Gastroesophageal sphincter (tissue), 4 donors: Measurements from ENCODE around the gene GPATCH4. TPM values are rescaled to one million over a fixed set of nuclear protein-coding genes. Genes with fewer than 3 reads are reported as not detected.

Experiments
- ATAC-seq: fragments of 150-250 bp; one replicate; pipeline ENCODE4 v1.9.1; 2016; ENCODE audit warnings: mild to moderate bottlenecking, moderate library complexity
- H3K27ac ChIP-seq, 4 donors: fragments of 200-600 bp; sonication (generic) in 3 of 4; 1 replicate in 3 of 4; 2 replicates in 1 of 4; pipeline ENCODE4 v1.5.1; 2016 to 2019
- H3K27me3 ChIP-seq: fragments of 200-600 bp; sonication (generic); one replicate; pipeline ENCODE4 v1.5.1; 2019
- H3K36me3 ChIP-seq, 2 donors: fragments of 200-600 bp; sonication (generic); one replicate each; pipeline ENCODE4 v1.5.1; 2019; ENCODE audit warnings: control low read depth in 1 of 2
- H3K4me1 ChIP-seq, 3 donors: fragments of 200-600 bp; sonication (generic); 1 replicate in 2 of 3; 2 replicates in 1 of 3; pipeline ENCODE4 v1.5.1; 2016 to 2019; ENCODE audit warnings: control low read depth in 2 of 3
- H3K4me3 ChIP-seq, 2 donors: fragments of 200-600 bp; sonication (generic); one replicate each; pipeline ENCODE4 v1.5.1; 2019; ENCODE audit warnings: mild to moderate bottlenecking in 1 of 2, moderate library complexity in 1 of 2
- H3K9me3 ChIP-seq, 3 donors: fragments of 200-600 bp; sonication (generic); one replicate each; pipeline ENCODE4 v1.5.1; 2017 to 2019; ENCODE audit warnings: control low read depth in 2 of 3
- CTCF ChIP-seq, 4 experiments: fragments of 200-600 bp in 2 of 4; fragments of 450-650 bp in 2 of 4; sonication (generic) in 1 of 4; IDR thresholded peaks; one replicate each; pipeline ENCODE4 v1.5.1; 2017 to 2019; ENCODE audit warnings: antibody characterized with exemption in 4 of 4, mild to moderate bottlenecking in 2 of 4, moderate library complexity in 2 of 4
- EP300 ChIP-seq: sonication (generic); formaldehyde crosslinking; IDR thresholded peaks from one replicate; pipeline ENCODE4 v1.6.1; 2017; ENCODE audit warnings: antibody characterized with exemption, mild to moderate bottlenecking
- POLR2A ChIP-seq, 2 donors: fragments of 450-650 bp; IDR thresholded peaks; one replicate each; pipeline ENCODE4 v1.6.1; 2017; ENCODE audit warnings: antibody characterized with exemption in 2 of 2, mild to moderate bottlenecking in 2 of 2, moderate library complexity in 1 of 2
- POLR2AphosphoS5 ChIP-seq: sonication (generic); formaldehyde crosslinking; IDR thresholded peaks from one replicate; pipeline ENCODE4 v1.6.1; 2017; ENCODE audit warnings: antibody characterized with exemption
- WGBS, 2 donors: methylation state at CpG; one replicate each; pipeline ENCODE4 v1.1.5; 2018; ENCODE audit warnings: low coverage in 1 of 2; 5-methylcytosine and 5-hydroxymethylcytosine counted together
- total RNA-seq, 4 donors: library from RNA; depleted of rRNA; stranded (reverse); fragments of >200 nt; gene quantifications; one replicate each; pipeline ENCODE4 v1.1.0, GENCODE V29; 2016

Gene GPATCH4
- total RNA-seq, 4 donors from 2014 or later = 18.4 to 37.2 (median 24.0) TPM

GRCh38 chr1:156645666-156646065 is 44.4 kb upstream of the GPATCH4 start:
- Histone ChIP-seq H3K36me3 (no peaks in the 10 kb centered on the region), H3K27me3 (peaks cover 97% of the 10 kb centered on the region), H3K4me3 (no peak overlapping the region), H3K4me1 (peaks cover 0 to 21% (median 11%) of the 10 kb centered on the region in 3 donors), H3K27ac (no peak overlapping the region), H3K9me3 (no peaks in the 10 kb centered on the region)
- ATAC-seq = no peak
- WGBS, 2 donors = 79% methylated on average over 1 of the region's 1 CpG; no CpG with 5 or more reads in 1 of the 2 donors
- no peak for TF ChIP-seq EP300
- TF ChIP-seq POLR2AphosphoS5 = no peak
- no peak for TF ChIP-seq POLR2A (IDR thresholded peaks at IDR 0.05)
- no peak for TF ChIP-seq CTCF (IDR thresholded peaks at IDR 0.05)

DNA sequence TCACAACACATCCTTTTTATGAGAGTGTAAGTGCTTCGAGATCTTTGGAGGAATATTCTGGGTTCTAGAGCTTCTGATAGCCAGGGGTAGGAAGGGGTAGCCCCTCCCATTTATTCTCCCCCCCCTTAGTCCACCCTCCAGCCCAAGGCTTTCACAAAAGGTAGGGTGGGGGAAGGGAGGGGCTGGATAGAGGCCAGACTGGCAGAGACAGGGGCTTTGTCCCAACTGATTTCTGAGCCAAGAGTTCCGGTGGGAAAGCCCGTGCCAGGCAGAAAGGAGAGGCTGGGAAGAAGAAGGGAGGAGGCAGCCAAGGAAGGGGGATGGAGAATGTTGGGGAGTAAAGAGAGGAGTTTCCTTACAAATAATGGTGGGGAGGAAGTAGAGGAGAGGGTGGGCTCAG is 43.8 kb upstream of the GPATCH4 start:
- Histone ChIP-seq H3K36me3 (no peaks in the 10 kb centered on the region), H3K4me3 (no peak overlapping the region), H3K4me1 (peaks cover 0 to 21% (median 11%) of the 10 kb centered on the region in 3 donors), H3K9me3 (no peaks in the 10 kb centered on the region), H3K27ac (no peak overlapping the region), H3K27me3 (peaks cover 97% of the 10 kb centered on the region)
- WGBS, 2 donors = 50% methylated on average over 1 to 2 of the region's 3 CpGs
- ATAC-seq = no peak
- TF ChIP-seq POLR2AphosphoS5 = no peak
- TF ChIP-seq CTCF (IDR thresholded peaks at IDR 0.05) = no peak
- no peak for TF ChIP-seq EP300
- no peak for TF ChIP-seq POLR2A (IDR thresholded peaks at IDR 0.05)

DNA sequence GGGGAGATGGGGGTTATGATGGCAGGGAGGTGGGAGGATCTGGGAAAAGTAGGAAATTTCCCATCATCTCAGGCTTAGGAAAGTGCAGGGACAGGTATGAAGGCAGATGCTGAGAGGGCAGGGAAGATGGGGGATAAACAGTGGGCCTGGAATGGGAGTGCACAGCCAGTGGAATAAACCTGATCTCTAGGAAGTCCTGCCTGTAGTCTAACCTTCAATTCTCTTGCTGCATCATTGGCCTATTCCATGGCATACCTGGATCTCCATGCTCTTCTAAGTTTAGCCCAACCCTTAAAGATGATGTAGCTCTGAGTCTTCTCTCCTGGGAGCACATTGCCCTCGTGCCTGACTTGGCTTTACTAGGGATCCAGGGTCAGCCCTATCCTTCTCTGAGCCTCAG is 43.4 kb upstream of the GPATCH4 start:
- H3K36me3 ChIP-seq = no peaks in the 10 kb centered on the region
- peaks cover 0 to 21% (median 11%) of the 10 kb centered on the region in 3 donors for H3K4me1 ChIP-seq
- H3K9me3 ChIP-seq = no peaks in the 10 kb centered on the region
- WGBS, 2 donors = 40 to 60% methylated on average over 1 of the region's 1 CpG
- H3K4me3 ChIP-seq = no peak overlapping the region
- H3K27me3 ChIP-seq = peaks cover 99% of the 10 kb centered on the region
- H3K27ac ChIP-seq = no peak overlapping the region
- no peak for TF ChIP-seq CTCF (IDR thresholded peaks at IDR 0.05)
- TF ChIP-seq POLR2A (IDR thresholded peaks at IDR 0.05) = no peak
- no peak for TF ChIP-seq EP300
- TF ChIP-seq POLR2AphosphoS5 = no peak
- no peak for ATAC-seq

DNA sequence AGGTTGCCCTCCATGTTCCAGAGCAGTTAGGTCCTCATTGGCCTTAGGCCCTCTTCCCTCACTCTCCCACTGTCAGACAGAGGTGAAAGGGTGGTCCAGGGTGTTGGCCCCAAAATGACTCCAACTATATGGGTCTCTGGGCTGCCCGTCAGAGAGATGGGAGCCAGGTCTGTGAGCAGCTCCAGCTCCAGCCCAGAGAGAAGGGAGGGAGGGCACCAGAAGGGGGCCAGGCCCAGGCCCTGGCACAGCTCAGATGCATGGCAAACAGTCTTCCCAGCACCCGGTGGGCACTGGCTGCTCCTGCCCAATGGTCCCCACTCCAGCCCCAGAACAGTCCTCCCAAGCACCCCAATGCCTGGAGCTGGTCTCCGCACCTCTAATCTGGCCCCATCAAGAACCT is 42.9 kb upstream of the GPATCH4 start:
- TF ChIP-seq POLR2AphosphoS5 (no peak), EP300 (no peak), CTCF (IDR thresholded peaks at IDR 0.05) (no peak), POLR2A (IDR thresholded peaks at IDR 0.05) (no peak)
- H3K4me1 ChIP-seq = peaks cover 0 to 21% (median 11%) of the 10 kb centered on the region in 3 donors
- WGBS, 2 donors = 73% methylated on average over 2 of the region's 3 CpGs; no CpG with 5 or more reads in 1 of the 2 donors
- H3K27me3 ChIP-seq = peaks cover 99% of the 10 kb centered on the region
- ATAC-seq = no peak
- H3K4me3 ChIP-seq = no peak overlapping the region
- H3K9me3 ChIP-seq = no peaks in the 10 kb centered on the region
- no peaks in the 10 kb centered on the region for H3K36me3 ChIP-seq
- H3K27ac ChIP-seq = no peak overlapping the region

DNA sequence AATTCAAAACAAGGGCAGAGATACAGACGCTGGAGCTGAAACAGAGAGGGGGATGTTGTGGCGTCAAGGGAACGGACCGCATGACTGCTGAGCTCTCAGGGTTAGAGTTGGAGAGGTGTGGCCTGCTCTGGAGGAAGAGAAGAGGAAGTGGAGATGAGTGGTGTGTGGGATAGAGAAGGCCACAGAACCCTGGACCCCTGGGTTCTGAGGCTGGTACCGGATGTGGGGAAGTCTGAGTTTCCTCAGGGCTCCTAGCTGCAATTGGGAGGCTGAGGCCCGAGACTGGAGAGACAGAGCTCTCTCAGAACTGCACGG is 42.5 kb upstream of the GPATCH4 start:
- Histone ChIP-seq H3K4me3 (no peak overlapping the region), H3K36me3 (no peaks in the 10 kb centered on the region), H3K27ac (no peak overlapping the region), H3K4me1 (peaks cover 0 to 21% (median 11%) of the 10 kb centered on the region in 3 donors), H3K9me3 (no peaks in the 10 kb centered on the region), H3K27me3 (peaks cover 99% of the 10 kb centered on the region)
- ATAC-seq = no peak
- no peak for TF ChIP-seq POLR2AphosphoS5
- TF ChIP-seq POLR2A (IDR thresholded peaks at IDR 0.05) = no peak
- TF ChIP-seq CTCF (IDR thresholded peaks at IDR 0.05) = no peak
- no peak for TF ChIP-seq EP300
- 48 to 64% methylated on average over 4 to 6 of the region's 7 CpGs for WGBS, 2 donors
